K562 (cell line): ENCODE measurements around the gene OR51B2. TPM values are rescaled to one million over a fixed set of nuclear protein-coding genes. Genes with fewer than 3 reads are reported as not detected.
A peak's percentile ranks its signal among the peaks of the same experiment; 100 is the strongest.

Source experiments
- CBX5 ChIP-seq: IDR thresholded peaks from 2 replicates; pipeline ENCODE4 v1.6.1; 2014; ENCODE audit warnings: low read depth, borderline replicate concordance
- CC2D1A ChIP-seq: fragments of 450-650 bp; IDR thresholded peaks from 2 replicates; pipeline ENCODE4 v1.6.1; 2017; ENCODE audit warnings: mild to moderate bottlenecking
- CTBP1 ChIP-seq: fragments of 450-650 bp; IDR thresholded peaks from 2 replicates; pipeline ENCODE4 v1.6.1; 2016; ENCODE audit warnings: borderline replicate concordance
- DDX20 ChIP-seq: fragments of 450-650 bp; IDR thresholded peaks from 2 replicates; pipeline ENCODE4 v1.6.1; 2016; ENCODE audit warnings: missing genetic modification characterization, low read depth, mild to moderate bottlenecking, missing compliant biosample characterization, moderate library complexity
- E2F6 ChIP-seq, 2 experiments: IDR thresholded peaks; 2 replicates each; pipeline ENCODE4 v1.6.1; 2011; ENCODE audit warnings: borderline replicate concordance in 1 of 2, control low read depth in 1 of 2, low read depth in 1 of 2, low read length in 1 of 2, mild to moderate bottlenecking in 1 of 2, mixed read lengths in 1 of 2, moderate library complexity in 1 of 2; ENCODE audit not compliant: insufficient read depth in 1 of 2, insufficient read length in 1 of 2, poor library complexity in 1 of 2, severe bottlenecking in 1 of 2; ENCODE audit errors: extremely low read depth in 1 of 2
- ETV5 ChIP-seq: sonication (generic); formaldehyde crosslinking; IDR thresholded peaks from 2 replicates; pipeline ENCODE4 v1.4.0; 2020; ENCODE audit warnings: low read depth, mild to moderate bottlenecking, missing genetic modification reagents
- GATA2 ChIP-seq: sonication (generic); formaldehyde crosslinking; IDR thresholded peaks from 2 replicates; pipeline ENCODE4 v1.4.0; 2020; ENCODE audit warnings: mild to moderate bottlenecking, missing genetic modification reagents
- KLF16 ChIP-seq: IDR thresholded peaks from 2 replicates; pipeline ENCODE4 v1.6.1; 2016; ENCODE audit warnings: antibody characterized with exemption
- NR0B1 ChIP-seq: fragments of 450-650 bp; IDR thresholded peaks from one replicate; pipeline ENCODE4 v1.6.1; 2018; ENCODE audit warnings: mild to moderate bottlenecking, moderate library complexity; ENCODE audit not compliant: partially characterized antibody
- PHF20 ChIP-seq: fragments of 450-650 bp; IDR thresholded peaks from 2 replicates; pipeline ENCODE4 v1.6.1; 2018; ENCODE audit not compliant: partially characterized antibody
- POLR2G ChIP-seq: fragments of 200-400 bp; formaldehyde crosslinking; IDR thresholded peaks from 2 replicates; pipeline ENCODE4 v1.6.1; 2017; ENCODE audit warnings: low read depth, mild to moderate bottlenecking, antibody characterized with exemption, low read length, moderate library complexity
- SMARCA5 ChIP-seq: fragments of 450-650 bp; IDR thresholded peaks from 2 replicates; pipeline ENCODE4 v1.6.1; 2016
- ZNF347 ChIP-seq: fragments of 450-650 bp; formaldehyde crosslinking; IDR thresholded peaks from 2 replicates; pipeline ENCODE4 v1.4.0; 2020; ENCODE audit warnings: low read depth, mild to moderate bottlenecking, moderate library complexity
- polyA plus RNA-seq, 8 experiments: library from polyadenylated mRNA; depleted of rRNA in 4 of 8; stranded (reverse) in 5 of 8; unstranded in 3 of 8; fragments of >200 nt; fragmentation: Nextera tagmentation in 2 of 8; fragmentation: Illumina TruSeq in 1 of 8; extraction: Ambion mirVana in 2 of 8; extraction: Trizol in 1 of 8; gene quantifications; 2 replicates each; pipeline versions ENCODE4 v1.2.1 to v1.2.3, GENCODE V29; 2011 to 2014; ENCODE audit warnings: inconsistent platforms in 1 of 8, missing spikeins in 1 of 8
- total RNA-seq, 7 experiments: library from RNA; depleted of rRNA in 6 of 7; stranded (reverse); fragments of >200 nt in 6 of 7; fragmentation: Illumina TruSeq in 2 of 7; extraction: Trizol in 2 of 7; gene quantifications; 2 replicates each; pipeline versions ENCODE4 v1.2.1 to v1.2.3, GENCODE V29; 2011 to 2021; ENCODE audit warnings: low replicate concordance in 1 of 7
- TF ChIP-seq, protein P1 (sequence below): fragments of 450-650 bp; IDR thresholded peaks from 2 replicates; pipeline ENCODE4 v1.6.1; 2016; ENCODE audit warnings: mild to moderate bottlenecking, moderate library complexity

OR51B2 gene
- total and polyA plus RNA-seq, 9 of the 15 experiments (the other 6 are each of a cell fraction or from before 2014, with no cell fraction given): 0.38 to 6.6 (median 4.0) TPM

- TF ChIP-seq, protein P1, sequence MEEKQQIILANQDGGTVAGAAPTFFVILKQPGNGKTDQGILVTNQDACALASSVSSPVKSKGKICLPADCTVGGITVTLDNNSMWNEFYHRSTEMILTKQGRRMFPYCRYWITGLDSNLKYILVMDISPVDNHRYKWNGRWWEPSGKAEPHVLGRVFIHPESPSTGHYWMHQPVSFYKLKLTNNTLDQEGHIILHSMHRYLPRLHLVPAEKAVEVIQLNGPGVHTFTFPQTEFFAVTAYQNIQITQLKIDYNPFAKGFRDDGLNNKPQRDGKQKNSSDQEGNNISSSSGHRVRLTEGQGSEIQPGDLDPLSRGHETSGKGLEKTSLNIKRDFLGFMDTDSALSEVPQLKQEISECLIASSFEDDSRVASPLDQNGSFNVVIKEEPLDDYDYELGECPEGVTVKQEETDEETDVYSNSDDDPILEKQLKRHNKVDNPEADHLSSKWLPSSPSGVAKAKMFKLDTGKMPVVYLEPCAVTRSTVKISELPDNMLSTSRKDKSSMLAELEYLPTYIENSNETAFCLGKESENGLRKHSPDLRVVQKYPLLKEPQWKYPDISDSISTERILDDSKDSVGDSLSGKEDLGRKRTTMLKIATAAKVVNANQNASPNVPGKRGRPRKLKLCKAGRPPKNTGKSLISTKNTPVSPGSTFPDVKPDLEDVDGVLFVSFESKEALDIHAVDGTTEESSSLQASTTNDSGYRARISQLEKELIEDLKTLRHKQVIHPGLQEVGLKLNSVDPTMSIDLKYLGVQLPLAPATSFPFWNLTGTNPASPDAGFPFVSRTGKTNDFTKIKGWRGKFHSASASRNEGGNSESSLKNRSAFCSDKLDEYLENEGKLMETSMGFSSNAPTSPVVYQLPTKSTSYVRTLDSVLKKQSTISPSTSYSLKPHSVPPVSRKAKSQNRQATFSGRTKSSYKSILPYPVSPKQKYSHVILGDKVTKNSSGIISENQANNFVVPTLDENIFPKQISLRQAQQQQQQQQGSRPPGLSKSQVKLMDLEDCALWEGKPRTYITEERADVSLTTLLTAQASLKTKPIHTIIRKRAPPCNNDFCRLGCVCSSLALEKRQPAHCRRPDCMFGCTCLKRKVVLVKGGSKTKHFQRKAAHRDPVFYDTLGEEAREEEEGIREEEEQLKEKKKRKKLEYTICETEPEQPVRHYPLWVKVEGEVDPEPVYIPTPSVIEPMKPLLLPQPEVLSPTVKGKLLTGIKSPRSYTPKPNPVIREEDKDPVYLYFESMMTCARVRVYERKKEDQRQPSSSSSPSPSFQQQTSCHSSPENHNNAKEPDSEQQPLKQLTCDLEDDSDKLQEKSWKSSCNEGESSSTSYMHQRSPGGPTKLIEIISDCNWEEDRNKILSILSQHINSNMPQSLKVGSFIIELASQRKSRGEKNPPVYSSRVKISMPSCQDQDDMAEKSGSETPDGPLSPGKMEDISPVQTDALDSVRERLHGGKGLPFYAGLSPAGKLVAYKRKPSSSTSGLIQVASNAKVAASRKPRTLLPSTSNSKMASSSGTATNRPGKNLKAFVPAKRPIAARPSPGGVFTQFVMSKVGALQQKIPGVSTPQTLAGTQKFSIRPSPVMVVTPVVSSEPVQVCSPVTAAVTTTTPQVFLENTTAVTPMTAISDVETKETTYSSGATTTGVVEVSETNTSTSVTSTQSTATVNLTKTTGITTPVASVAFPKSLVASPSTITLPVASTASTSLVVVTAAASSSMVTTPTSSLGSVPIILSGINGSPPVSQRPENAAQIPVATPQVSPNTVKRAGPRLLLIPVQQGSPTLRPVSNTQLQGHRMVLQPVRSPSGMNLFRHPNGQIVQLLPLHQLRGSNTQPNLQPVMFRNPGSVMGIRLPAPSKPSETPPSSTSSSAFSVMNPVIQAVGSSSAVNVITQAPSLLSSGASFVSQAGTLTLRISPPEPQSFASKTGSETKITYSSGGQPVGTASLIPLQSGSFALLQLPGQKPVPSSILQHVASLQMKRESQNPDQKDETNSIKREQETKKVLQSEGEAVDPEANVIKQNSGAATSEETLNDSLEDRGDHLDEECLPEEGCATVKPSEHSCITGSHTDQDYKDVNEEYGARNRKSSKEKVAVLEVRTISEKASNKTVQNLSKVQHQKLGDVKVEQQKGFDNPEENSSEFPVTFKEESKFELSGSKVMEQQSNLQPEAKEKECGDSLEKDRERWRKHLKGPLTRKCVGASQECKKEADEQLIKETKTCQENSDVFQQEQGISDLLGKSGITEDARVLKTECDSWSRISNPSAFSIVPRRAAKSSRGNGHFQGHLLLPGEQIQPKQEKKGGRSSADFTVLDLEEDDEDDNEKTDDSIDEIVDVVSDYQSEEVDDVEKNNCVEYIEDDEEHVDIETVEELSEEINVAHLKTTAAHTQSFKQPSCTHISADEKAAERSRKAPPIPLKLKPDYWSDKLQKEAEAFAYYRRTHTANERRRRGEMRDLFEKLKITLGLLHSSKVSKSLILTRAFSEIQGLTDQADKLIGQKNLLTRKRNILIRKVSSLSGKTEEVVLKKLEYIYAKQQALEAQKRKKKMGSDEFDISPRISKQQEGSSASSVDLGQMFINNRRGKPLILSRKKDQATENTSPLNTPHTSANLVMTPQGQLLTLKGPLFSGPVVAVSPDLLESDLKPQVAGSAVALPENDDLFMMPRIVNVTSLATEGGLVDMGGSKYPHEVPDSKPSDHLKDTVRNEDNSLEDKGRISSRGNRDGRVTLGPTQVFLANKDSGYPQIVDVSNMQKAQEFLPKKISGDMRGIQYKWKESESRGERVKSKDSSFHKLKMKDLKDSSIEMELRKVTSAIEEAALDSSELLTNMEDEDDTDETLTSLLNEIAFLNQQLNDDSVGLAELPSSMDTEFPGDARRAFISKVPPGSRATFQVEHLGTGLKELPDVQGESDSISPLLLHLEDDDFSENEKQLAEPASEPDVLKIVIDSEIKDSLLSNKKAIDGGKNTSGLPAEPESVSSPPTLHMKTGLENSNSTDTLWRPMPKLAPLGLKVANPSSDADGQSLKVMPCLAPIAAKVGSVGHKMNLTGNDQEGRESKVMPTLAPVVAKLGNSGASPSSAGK: peak; percentile 48
- TF ChIP-seq CTBP1 (peak; percentile 58; the same call in 1 of the 2 replicates), SMARCA5 (no peak), CBX5 (no peak), DDX20 (tag) (no peak), GATA2 (peak; percentile 60; the same call in 1 of the 2 replicates), POLR2G (no peak), CC2D1A (peak; percentile 82; the same call in 1 of the 2 replicates), KLF16 (peak; percentile 79; the same call in 1 of the 2 replicates), NR0B1 (no peak), PHF20 (no peak), E2F6 (IDR thresholded peaks at IDR 0.05; ENCODE audit: borderline replicate concordance in 1 of 2, extremely low read depth in 1 of 2, insufficient read depth in 1 of 2, insufficient read length in 1 of 2, low read depth in 1 of 2, low read length in 1 of 2, poor library complexity in 1 of 2, severe bottlenecking in 1 of 2) (peak in 1 of 2 experiments; percentile 31), ETV5 (CRISPR knock-in tag) (no peak), ZNF347 (CRISPR knock-in tag) (no peak)
Measured at GRCh38 chr11:5288108-5288905, 35.8 kb downstream of the OR51B2 start (continued).
